Measurements from ENCODE around the gene CHPF2.

DNA sequence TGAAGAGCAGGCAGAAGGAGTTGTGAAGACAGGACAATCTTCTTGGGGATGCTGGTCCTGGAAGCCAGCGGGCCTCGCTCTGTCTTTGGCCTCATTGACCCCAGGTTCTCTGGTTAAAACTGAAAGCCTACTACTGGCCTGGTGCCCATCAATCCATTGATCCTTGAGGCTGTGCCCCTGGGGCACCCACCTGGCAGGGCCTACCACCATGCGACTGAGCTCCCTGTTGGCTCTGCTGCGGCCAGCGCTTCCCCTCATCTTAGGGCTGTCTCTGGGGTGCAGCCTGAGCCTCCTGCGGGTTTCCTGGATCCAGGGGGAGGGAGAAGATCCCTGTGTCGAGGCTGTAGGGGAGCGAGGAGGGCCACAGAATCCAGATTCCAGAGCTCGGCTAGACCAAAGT, 1.5 kb downstream of the CHPF2 start:
- TF ChIP-seq ZNF274 (IDR thresholded peaks at IDR 0.05; ENCODE audit: low read depth, low read length) (no peak), YY1 (IDR thresholded peaks at IDR 0.05; ENCODE audit: insufficient read depth, insufficient read length) (no peak), SUZ12 (IDR thresholded peaks at IDR 0.05; ENCODE audit: extremely low read depth, insufficient read depth, insufficient read length) (no peak)
